ENCODE data around the gene GPR137. TPM values are rescaled to one million over a fixed set of nuclear protein-coding genes. Genes with fewer than 3 reads are reported as not detected.
"Not testable (repeated sequence)": the region's sequence is repeated elsewhere in the genome, so short reads cannot be mapped to it uniquely, and the experiment has no call there.

GPR137 gene
- total RNA-seq, 2 experiments from 2014 or later = 24.6 to 32.2 TPM

DNA sequence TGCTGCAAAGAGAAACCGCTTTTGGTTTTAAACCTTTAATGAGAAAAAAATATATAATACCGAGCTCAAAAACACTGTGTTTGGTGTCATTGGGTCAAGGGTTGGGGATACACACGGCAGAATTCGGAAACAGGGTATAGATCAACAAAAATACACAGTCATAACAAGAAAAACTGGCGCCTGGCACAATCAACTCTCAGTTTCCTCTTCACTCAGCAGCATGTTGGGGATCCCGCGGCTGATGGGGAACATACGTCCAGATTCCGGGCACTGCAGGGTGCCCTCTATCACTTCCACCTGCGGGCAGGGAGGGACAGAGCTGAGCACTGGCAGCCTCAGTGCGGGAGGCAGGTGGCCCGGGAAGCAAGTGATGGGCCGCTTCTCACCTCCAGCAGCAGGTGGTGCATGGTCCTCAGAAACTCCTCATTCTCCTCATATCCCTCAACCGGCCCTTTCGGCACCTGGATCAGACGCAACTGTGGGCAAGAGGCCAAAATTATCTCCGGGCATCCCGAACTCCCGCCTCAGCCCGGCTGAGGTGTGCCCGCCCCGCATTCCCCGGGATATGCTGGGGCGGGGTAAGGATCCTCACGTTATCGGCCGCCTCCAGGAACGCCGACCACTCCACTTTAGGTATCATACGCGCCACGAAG, 31.1 kb downstream of the GPR137 start:
- Mint-ChIP-seq H3K27me3 (no peaks in the 10 kb centered on the region), H3K36me3 (ENCODE audit: low read depth) (peaks cover 32% of the 10 kb centered on the region), H3K27ac (peak overlapping the region; percentile 99), H3K4me1 (peaks cover 44% of the 10 kb centered on the region), H3K4me3 (peak overlapping the region; percentile 94), H3K9me3 (no peaks in the 10 kb centered on the region)
- ChIA-PET POLR2A (interaction anchor here (0.6 to 1.4 kb wide), 7 partner anchors 12 to 1335 kb away, joined by 3 to 12 read pairs (median 5); partner anchors contain the start of genes BAD, ESRRA and FERMT3), CTCF (interaction anchor here (0.7 to 5.0 kb wide), 18 partner anchors 11 to 132 kb away, joined by 3 to 54 read pairs (median 5); partner anchors contain the start of genes ESRRA, FERMT3, PLCB3 and STIP1)
- peak; percentile 45 for DNase-seq

DNA sequence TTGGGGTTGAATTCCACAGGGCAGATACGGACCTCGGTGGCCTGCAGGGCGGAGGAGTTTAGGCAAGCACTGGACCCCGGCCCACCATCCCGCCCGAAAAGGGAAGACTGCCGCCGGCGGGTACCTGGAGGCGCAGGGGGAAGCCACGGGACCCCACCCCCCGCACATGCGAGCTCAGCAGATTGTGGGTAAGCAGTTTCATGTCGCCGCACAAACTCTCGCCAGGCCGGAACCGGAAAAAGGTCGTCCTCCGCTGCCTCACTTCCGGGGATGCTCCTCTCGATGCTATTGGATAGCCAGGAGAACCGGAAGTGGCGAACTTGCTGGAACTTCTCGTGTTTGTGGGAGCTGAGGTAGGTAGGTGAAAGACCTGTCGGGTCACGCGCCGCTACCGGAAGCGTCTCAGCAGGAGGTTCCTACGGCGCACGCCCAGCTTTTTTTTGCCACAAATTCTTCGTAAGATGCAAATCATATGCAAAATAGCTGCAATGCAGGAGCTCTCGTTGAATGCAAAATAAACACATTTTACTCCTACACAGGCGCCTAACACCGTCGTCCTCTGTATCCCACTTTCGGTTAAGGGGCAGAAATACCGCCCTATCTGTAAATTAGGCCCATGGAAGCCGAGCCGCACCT, 31.8 kb downstream of the GPR137 start, which contains the start of gene TRMT112:
TRMT112 (minus strand) TSS at position 235 of the 636 bp plus-strand sequence; CDS start at position 202, 33 bp downstream.
- Mint-ChIP-seq H3K27me3 (no peaks in the 10 kb centered on the region), H3K4me1 (peaks cover 43% of the 10 kb centered on the region), H3K9me3 (no peaks in the 10 kb centered on the region), H3K36me3 (ENCODE audit: low read depth) (peaks cover 31% of the 10 kb centered on the region), H3K27ac (peak within 1 kb of the TSS; percentile 99), H3K4me3 (peak within 1 kb of the TSS; percentile 94)
- ChIA-PET POLR2A (interaction anchor here (0.5 to 1.4 kb wide), 9 partner anchors 10 to 1334 kb away, joined by 3 to 12 read pairs (median 4); partner anchors contain the start of genes BAD, ESRRA and FERMT3), CTCF (interaction anchor here (0.7 to 5.0 kb wide), 22 partner anchors 10 to 317 kb away, joined by 3 to 54 read pairs (median 4); partner anchors contain the start of genes ESRRA, FERMT3, PLCB3 and STIP1)
- peak; percentile 99 for DNase-seq

DNA sequence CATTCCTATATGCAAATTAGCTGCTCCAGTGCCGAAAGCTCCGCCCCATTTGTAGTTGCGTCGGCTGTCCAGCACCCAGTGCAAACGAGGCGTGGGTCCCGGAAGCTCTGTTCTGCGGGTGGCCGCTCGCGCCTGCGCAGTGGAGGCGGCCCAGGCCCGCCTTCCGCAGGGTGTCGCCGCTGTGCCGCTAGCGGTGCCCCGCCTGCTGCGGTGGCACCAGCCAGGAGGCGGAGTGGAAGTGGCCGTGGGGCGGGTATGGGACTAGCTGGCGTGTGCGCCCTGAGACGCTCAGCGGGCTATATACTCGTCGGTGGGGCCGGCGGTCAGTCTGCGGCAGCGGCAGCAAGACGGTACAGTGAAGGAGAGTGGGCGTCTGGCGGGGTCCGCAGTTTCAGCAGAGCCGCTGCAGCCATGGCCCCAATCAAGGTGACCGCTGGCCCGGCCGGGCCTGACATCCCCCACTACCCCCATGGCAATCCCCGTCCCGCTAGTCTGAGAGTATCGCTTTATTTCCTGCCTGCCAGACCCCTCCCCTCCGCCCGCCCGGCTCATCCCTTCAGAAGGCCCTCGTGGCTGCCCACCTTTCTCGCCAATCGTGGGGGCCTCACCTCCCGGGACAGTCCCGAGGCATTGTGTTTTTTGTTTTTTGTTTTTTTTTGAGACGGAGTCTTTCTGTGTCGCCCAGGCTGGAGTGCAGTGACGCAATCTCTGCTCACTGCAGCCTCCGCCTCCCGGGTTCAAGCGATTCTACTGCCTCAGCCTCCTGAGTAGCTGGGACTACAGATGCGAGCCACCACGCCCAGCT, 32.5 kb downstream of the GPR137 start, which contains the start of gene PRDX5:
PRDX5 (plus strand) TSS at position 161 of the 805 bp plus-strand sequence; CDS start at position 256, 95 bp downstream.
- ChIA-PET CTCF (interaction anchor here (0.6 to 5.0 kb wide), 22 partner anchors 9 to 318 kb away, joined by 3 to 54 read pairs (median 4); partner anchors contain the start of genes ESRRA, FERMT3, PLCB3 and STIP1), POLR2A (interaction anchor here (0.5 to 1.4 kb wide), 7 partner anchors 11 to 131 kb away, joined by 3 to 12 read pairs (median 5); partner anchors contain the start of genes BAD and FERMT3)
- Mint-ChIP-seq H3K4me3 (peak within 1 kb of the TSS; percentile 94), H3K36me3 (ENCODE audit: low read depth) (peaks cover 26% of the 10 kb centered on the region), H3K9me3 (no peaks in the 10 kb centered on the region), H3K4me1 (peaks cover 35% of the 10 kb centered on the region), H3K27ac (peak within 1 kb of the TSS; percentile 99), H3K27me3 (no peaks in the 10 kb centered on the region)
- peak; percentile 96 for DNase-seq

DNA sequence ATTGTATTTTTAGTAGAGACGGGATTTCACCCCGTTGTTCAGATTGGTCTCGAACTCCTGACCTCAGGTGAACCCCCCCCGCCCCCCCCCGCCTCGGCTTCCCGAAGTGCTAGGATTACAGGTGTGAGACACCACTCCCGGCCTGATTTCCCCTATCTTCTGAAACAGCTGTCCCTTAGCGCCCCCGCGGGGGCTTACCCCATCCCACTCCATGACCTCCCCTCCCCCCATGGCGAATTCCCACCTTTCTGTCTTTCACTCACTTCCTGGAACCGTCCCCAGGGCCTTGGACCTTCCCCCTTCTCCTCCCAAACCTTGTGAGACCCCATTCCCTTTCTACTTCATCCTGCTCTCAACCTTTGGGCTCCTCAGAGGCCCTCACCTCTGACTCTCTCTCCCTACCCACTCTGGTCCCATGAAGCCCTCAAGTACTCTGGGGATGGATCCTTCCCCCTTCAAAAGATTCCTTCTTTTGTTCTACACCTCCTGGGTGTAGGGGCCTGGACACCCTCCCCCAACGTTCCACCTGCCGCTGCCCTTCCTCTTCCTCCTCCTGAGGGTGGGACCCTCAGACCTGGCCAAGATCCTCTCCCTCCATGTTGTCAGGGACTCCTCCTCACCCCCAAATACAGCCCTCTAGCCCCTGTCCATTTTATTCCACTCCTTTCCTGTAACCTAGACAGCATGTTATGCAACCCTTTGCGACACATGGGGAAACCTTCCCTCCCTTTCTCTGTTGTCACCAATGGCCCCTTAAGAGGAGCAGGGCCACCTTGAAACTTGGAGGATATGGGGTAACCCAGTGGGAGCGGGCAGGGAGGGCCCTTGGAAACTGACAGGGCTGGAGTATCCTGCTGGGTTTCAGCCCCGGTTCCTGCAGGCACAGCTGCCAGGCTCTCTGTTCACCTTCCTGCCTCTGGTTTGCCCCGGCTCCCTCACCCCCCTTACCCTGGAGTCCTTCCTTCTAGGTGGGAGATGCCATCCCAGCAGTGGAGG, 33.4 kb downstream of the GPR137 start:
- Mint-ChIP-seq H3K36me3 (ENCODE audit: low read depth) (peaks cover 26% of the 10 kb centered on the region), H3K9me3 (no peaks in the 10 kb centered on the region), H3K4me3 (peak overlapping the region; percentile 94), H3K4me1 (peaks cover 33% of the 10 kb centered on the region), H3K27me3 (no peaks in the 10 kb centered on the region), H3K27ac (peak overlapping the region; percentile 99)
- no peak for DNase-seq
- CTCF ChIA-PET = interaction anchor here (0.7 to 5.0 kb wide), 7 partner anchors 13 to 133 kb away, joined by 3 to 54 read pairs (median 14); partner anchors contain the start of genes ESRRA, FERMT3 and STIP1
- POLR2A ChIA-PET = no interaction called here

- ChIA-PET CTCF (interaction anchor here (0.7 to 5.0 kb wide), 4 partner anchors 11 to 913 kb away, joined by 3 to 54 read pairs (median 4); no protein-coding TSS in a partner anchor), POLR2A (no interaction called here)
- Mint-ChIP-seq H3K4me1 (peaks cover 31% of the 10 kb centered on the region), H3K27me3 (no peaks in the 10 kb centered on the region), H3K9me3 (no peaks in the 10 kb centered on the region), H3K36me3 (ENCODE audit: low read depth) (peaks cover 22% of the 10 kb centered on the region), H3K27ac (no peak overlapping the region), H3K4me3 (no peak overlapping the region)
- no peak for DNase-seq
Measured at GRCh38 chr11:64320556-64320955, 34.9 kb downstream of the GPR137 start.

- Mint-ChIP-seq H3K36me3 (ENCODE audit: low read depth) (peaks cover 22% of the 10 kb centered on the region), H3K27me3 (no peaks in the 10 kb centered on the region), H3K9me3 (no peaks in the 10 kb centered on the region), H3K27ac (no peak overlapping the region), H3K4me1 (peaks cover 31% of the 10 kb centered on the region), H3K4me3 (no peak overlapping the region)
- POLR2A ChIA-PET = no interaction called here
- no peak for DNase-seq
- CTCF ChIA-PET = interaction anchor here (0.8 kb wide), 1 partner anchor 116 kb away, joined by 3 read pairs; no protein-coding TSS in a partner anchor
Measured at GRCh38 chr11:64321026-64321425, 35.4 kb downstream of the GPR137 start.

GRCh38 chr11:64321533-64321932, 35.9 kb downstream of the GPR137 start:
- Mint-ChIP-seq H3K36me3 (ENCODE audit: low read depth) (peaks cover 19% of the 10 kb centered on the region), H3K9me3 (no peaks in the 10 kb centered on the region), H3K27me3 (no peaks in the 10 kb centered on the region), H3K4me1 (peaks cover 27% of the 10 kb centered on the region), H3K27ac (no peak overlapping the region), H3K4me3 (no peak overlapping the region)
- ChIA-PET POLR2A (no interaction called here), CTCF (interaction anchor here (0.6 to 1.2 kb wide), 3 partner anchors 10 to 28 kb away, joined by 3 to 4 read pairs (median 3); no protein-coding TSS in a partner anchor)
- no peak for DNase-seq

- no peak overlapping the region for H3K27ac Mint-ChIP-seq
- peaks cover 10% of the 10 kb centered on the region for H3K36me3 Mint-ChIP-seq (ENCODE audit: low read depth)
- ChIA-PET CTCF (interaction anchor here (0.9 to 1.7 kb wide), 4 partner anchors 9 to 21 kb away, joined by 3 to 9 read pairs (median 4); no protein-coding TSS in a partner anchor), POLR2A (no interaction called here)
- peaks cover 19% of the 10 kb centered on the region for H3K4me1 Mint-ChIP-seq
- H3K9me3 Mint-ChIP-seq = no peaks in the 10 kb centered on the region
- H3K4me3 Mint-ChIP-seq = no peak overlapping the region
- no peaks in the 10 kb centered on the region for H3K27me3 Mint-ChIP-seq
- no peak for DNase-seq
Measured at GRCh38 chr11:64322925-64323260, 37.2 kb downstream of the GPR137 start.

GRCh38 chr11:64323373-64323772, 37.7 kb downstream of the GPR137 start:
- no peaks in the 10 kb centered on the region for H3K27me3 Mint-ChIP-seq
- H3K4me1 Mint-ChIP-seq = peaks cover 16% of the 10 kb centered on the region
- no peaks in the 10 kb centered on the region for H3K9me3 Mint-ChIP-seq
- H3K4me3 Mint-ChIP-seq = no peak overlapping the region
- ChIA-PET POLR2A (no interaction called here), CTCF (interaction anchor here (0.9 to 1.7 kb wide), 4 partner anchors 8 to 23 kb away, joined by 3 to 9 read pairs (median 4); no protein-coding TSS in a partner anchor)
- no peak overlapping the region for H3K27ac Mint-ChIP-seq
- H3K36me3 Mint-ChIP-seq (ENCODE audit: low read depth) = peaks cover 10% of the 10 kb centered on the region
- DNase-seq = no peak

- H3K4me3 Mint-ChIP-seq, DNase-seq, H3K9me3 Mint-ChIP-seq, POLR2A ChIA-PET, H3K27me3 Mint-ChIP-seq: not testable (repeated sequence)
- CTCF ChIA-PET = interaction anchor here (0.6 to 1.7 kb wide), 3 partner anchors 8 to 133 kb away, joined by 3 to 9 read pairs (median 3); no protein-coding TSS in a partner anchor
- peak overlapping the region; percentile 68 for H3K27ac Mint-ChIP-seq
- peaks cover 13% of the 10 kb centered on the region for H3K4me1 Mint-ChIP-seq
- H3K36me3 Mint-ChIP-seq (ENCODE audit: low read depth) = peaks cover 10% of the 10 kb centered on the region
Measured at GRCh38 chr11:64323984-64324383, 38.3 kb downstream of the GPR137 start.

Data from activated CD4-positive, alpha-beta T cell treated with anti-CD3 and anti-CD28 coated beads, Interleukin-2, amount 10 ng/mL, durations not matched to agents 7 days and 5 days (primary cell).